ENCODE measurements around the gene PSKH1. TPM values are rescaled to one million over a fixed set of nuclear protein-coding genes. Genes with fewer than 3 reads are reported as not detected.
A peak's percentile ranks its signal among the peaks of the same experiment; 100 is the strongest.
"Not testable (repeated sequence)": the region's sequence is repeated elsewhere in the genome, so short reads cannot be mapped to it uniquely, and the experiment has no call there.

PSKH1 gene
- polyA plus RNA-seq, 2 of the 4 experiments (the other 2 are of a cell fraction), result 15.1 to 15.8 TPM

DNA sequence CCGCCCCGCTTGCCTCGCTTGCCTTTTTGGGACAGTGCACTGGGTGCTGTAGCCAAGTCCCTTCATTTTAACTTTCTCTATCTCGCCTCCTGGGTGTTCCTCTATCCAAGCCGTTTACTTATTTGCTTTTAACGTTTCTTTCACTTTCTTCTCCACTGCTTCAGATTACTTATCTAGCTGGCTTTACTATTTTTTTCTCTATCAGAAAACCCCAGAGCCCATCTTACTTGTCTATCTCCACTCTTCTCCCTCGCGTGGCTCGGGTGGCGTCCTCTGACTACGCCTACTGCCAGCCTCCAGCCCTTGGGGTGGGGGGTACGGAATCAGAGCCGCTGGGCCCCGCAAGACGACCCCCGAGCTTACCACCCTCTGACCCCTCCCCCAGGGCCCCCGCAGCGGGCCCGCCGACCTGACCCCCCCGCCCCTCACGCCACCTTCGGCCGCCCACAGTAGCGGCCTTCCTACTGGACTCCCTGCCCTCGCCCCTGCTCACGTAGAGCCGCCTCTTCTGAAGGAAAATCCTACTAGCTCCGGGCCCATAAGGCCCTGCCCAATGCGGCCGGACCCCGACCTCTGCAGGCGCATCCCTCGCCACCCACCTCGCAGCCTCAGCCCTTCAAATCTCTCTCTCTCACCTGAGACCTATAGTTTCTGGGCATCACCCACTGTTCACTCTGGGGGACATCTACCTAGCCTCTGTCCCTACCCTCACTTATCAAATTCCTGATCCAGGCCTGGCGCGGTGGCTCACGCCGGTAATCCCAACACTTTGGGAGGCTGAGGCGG lies 76.4 kb downstream of the PSKH1 start:
- FAIRE-seq, result no peak
- H3K4me1 ChIP-seq, result peaks cover 25% of the 10 kb centered on the region
- WGBS (ENCODE audit: missing lambda C conversion rate), result 86% methylated on average over 27 of the region's 40 CpGs
- H3K27ac ChIP-seq, result peak overlapping the region; percentile 94 to 95
- TF ChIP-seq KDM5A (IDR thresholded peaks at IDR 0.05), result no peak
- no peak for TF ChIP-seq MAZ (IDR thresholded peaks at IDR 0.05; ENCODE audit: borderline replicate concordance, low read depth, low read length)
- TF ChIP-seq, protein P1, sequence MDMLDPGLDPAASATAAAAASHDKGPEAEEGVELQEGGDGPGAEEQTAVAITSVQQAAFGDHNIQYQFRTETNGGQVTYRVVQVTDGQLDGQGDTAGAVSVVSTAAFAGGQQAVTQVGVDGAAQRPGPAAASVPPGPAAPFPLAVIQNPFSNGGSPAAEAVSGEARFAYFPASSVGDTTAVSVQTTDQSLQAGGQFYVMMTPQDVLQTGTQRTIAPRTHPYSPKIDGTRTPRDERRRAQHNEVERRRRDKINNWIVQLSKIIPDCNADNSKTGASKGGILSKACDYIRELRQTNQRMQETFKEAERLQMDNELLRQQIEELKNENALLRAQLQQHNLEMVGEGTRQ (IDR thresholded peaks at IDR 0.05), result no peak
- TF ChIP-seq JUN (IDR thresholded peaks at IDR 0.05), result no peak
- no peak for TF ChIP-seq ZC3H11A (IDR thresholded peaks at IDR 0.05)
- no peak for TF ChIP-seq SREBF2 (IDR thresholded peaks at IDR 0.05)
- TF ChIP-seq RCOR1 (IDR thresholded peaks at IDR 0.05; ENCODE audit: low read depth, low read length), result no peak
- no peak for TF ChIP-seq TFCP2L1 (CRISPR knock-in tag; IDR thresholded peaks at IDR 0.05)
- TF ChIP-seq HOXA7 (CRISPR knock-in tag; IDR thresholded peaks at IDR 0.05), result no peak
- H3K4me3 ChIP-seq, result peak overlapping the region; percentile 95
- no peak for ATAC-seq
- peak overlapping the region; percentile 89 for H3K4me2 ChIP-seq
- POLR2A ChIA-PET, result no interaction called here
- CTCF ChIA-PET, result interaction anchor here (0.6 to 2.1 kb wide), 4 partner anchors 12 to 71 kb away, joined by 3 to 11 read pairs (median 4); no protein-coding TSS in a partner anchor
- DNase-seq (ENCODE audit: low read depth in 1 of 2, low spot score in 1 of 2), result no peak
- H3K9me3 ChIP-seq, result no peaks in the 10 kb centered on the region

- Histone ChIP-seq H3K9me3 (no peaks in the 10 kb centered on the region), H3K4me2 (no peak overlapping the region), H3K4me3 (no peak overlapping the region), H3K27ac (no peak overlapping the region), H3K4me1 (peaks cover 19% of the 10 kb centered on the region)
- DNase-seq (ENCODE audit: low read depth in 1 of 2, low spot score in 1 of 2) (no peak), FAIRE-seq (no peak), ATAC-seq (no peak)
- ChIA-PET CTCF (interaction anchor here (0.7 to 2.1 kb wide), 4 partner anchors 11 to 295 kb away, joined by 3 to 11 read pairs (median 4); no protein-coding TSS in a partner anchor), POLR2A (no interaction called here)
- 96% methylated on average over 9 of the region's 9 CpGs for WGBS (ENCODE audit: missing lambda C conversion rate)
- TF ChIP-seq CBX2 (IDR thresholded peaks at IDR 0.05; ENCODE audit: borderline replicate concordance, low read depth), result no peak
- no peak for TF ChIP-seq HOXB13 (CRISPR knock-in tag; IDR thresholded peaks at IDR 0.05; ENCODE audit: low read depth)
- TF ChIP-seq JUNB (IDR thresholded peaks at IDR 0.05), result no peak
- TF ChIP-seq RNF2 (IDR thresholded peaks at IDR 0.05; ENCODE audit: borderline replicate concordance, low read depth), result no peak
- no peak for TF ChIP-seq KDM1A (IDR thresholded peaks at IDR 0.05; ENCODE audit: low read depth)
Measured at GRCh38 chr16:67971111-67971510, 78.1 kb downstream of the PSKH1 start.

DNA sequence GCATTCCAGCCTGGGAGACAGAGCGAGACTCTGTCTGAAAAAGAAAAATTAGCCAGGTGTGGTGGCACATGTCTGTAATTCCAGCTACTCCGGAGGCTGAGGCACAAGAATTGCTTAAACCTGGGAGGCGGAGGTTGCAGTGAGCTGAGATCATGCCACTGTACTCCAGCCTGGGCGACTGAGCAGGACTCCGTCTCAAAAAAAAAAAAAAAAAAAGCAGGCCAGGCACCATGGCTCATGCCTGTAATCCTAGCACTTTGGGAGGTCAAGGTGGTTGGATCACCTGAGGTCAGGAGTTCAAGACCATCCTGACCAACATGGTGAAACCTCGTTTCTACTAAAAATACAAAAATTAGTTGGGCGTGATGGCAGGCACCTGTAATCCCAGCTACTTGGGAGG lies 79.2 kb downstream of the PSKH1 start:
- 83% methylated on average over 7 of the region's 7 CpGs for WGBS (ENCODE audit: missing lambda C conversion rate)
- not testable (repeated sequence) for DNase-seq (ENCODE audit: low read depth in 1 of 2, low spot score in 1 of 2); ATAC-seq; H3K9me3 ChIP-seq; H3K4me3 ChIP-seq; H3K4me2 ChIP-seq; FAIRE-seq; H3K27ac ChIP-seq; H3K4me1 ChIP-seq
- POLR2A ChIA-PET, result interaction anchor here (0.6 kb wide), 1 partner anchor 165 kb away, joined by 6 read pairs; no protein-coding TSS in a partner anchor
- CTCF ChIA-PET, result interaction anchor here (1.4 kb wide), 1 partner anchor 10 kb away, joined by 5 read pairs; no protein-coding TSS in a partner anchor

- DNase-seq (ENCODE audit: low read depth in 1 of 2, low spot score in 1 of 2), result no peak
- Histone ChIP-seq H3K4me2 (no peak overlapping the region), H3K4me3 (no peak overlapping the region), H3K4me1 (no peaks in the 10 kb centered on the region), H3K9me3 (no peaks in the 10 kb centered on the region), H3K27ac (no peak overlapping the region)
- no peak for FAIRE-seq
- ATAC-seq, result no peak
- WGBS (ENCODE audit: missing lambda C conversion rate), result 58% methylated on average over 14 of the region's 14 CpGs
- TF ChIP-seq RNF2 (IDR thresholded peaks at IDR 0.05; ENCODE audit: borderline replicate concordance, low read depth) (no peak), PBX3 (IDR thresholded peaks at IDR 0.05) (no peak), TP53 (CRISPR knock-in tag; IDR thresholded peaks at IDR 0.05) (no peak), MAZ (IDR thresholded peaks at IDR 0.05; ENCODE audit: borderline replicate concordance, low read depth, low read length) (no peak), NR3C1 (IDR thresholded peaks at IDR 0.05) (no peak)
- ChIA-PET CTCF (no interaction called here), POLR2A (no interaction called here)
Measured at GRCh38 chr16:67975321-67976105, 82.5 kb downstream of the PSKH1 start.
